IPS-NIHi7 (cell line): ENCODE data around the gene ACTBL2.
"Not testable (repeated sequence)": the region's sequence is repeated elsewhere in the genome, so short reads cannot be mapped to it uniquely, and the experiment has no call there.

Experiments
- DNase-seq: peaks from one replicate; pipeline ENCODE4 v3.0.0; 2012; ENCODE audit warnings: mixed read lengths; ENCODE audit errors: extremely low spot score

Gene ACTBL2

DNA sequence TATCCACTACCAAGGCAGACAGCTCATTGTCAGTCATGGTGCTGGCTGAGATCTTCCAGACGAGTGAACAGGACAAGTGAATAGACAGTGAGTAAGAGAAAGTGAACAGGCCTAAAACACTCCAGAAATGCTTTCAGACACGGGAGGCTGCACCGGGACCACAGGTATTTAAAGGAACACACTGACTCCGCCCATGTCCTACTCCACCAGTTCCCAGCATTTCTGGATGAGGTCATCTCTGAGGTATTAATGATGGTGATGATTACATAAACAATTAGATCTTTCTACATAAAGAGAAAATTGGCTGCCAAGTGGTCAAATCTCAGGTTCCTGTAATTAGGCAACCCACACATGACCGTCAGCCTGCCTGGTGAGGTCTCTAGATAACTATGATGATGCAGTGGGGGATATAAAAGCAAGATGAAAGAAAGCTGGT is at the start of gene ACTBL2:
ACTBL2 (minus strand) TSS at position 141 of the 436 bp plus-strand sequence; CDS start at position 37, 104 bp downstream.
- DNase-seq: no peak

DNA sequence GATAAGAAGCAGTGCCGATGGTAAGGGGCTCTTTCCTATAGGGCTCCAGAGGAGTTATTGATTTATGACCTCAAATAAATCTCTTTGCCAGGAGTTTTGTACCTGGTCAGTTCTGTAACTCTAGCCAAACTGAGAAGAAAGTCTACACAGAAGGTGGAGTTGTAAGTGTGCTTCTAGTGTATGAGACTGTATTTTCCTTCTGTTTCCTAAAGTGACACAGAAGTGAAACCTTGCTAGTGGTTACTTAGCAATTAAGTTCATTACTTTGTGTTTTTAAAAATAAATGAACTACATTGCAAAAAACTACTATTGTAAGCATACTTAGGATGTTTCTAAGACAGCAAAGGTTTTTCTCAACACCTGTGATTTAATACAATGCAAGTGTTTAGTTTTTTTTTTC is 48.7 kb upstream of the ACTBL2 start:
- DNase-seq: no peak

DNA sequence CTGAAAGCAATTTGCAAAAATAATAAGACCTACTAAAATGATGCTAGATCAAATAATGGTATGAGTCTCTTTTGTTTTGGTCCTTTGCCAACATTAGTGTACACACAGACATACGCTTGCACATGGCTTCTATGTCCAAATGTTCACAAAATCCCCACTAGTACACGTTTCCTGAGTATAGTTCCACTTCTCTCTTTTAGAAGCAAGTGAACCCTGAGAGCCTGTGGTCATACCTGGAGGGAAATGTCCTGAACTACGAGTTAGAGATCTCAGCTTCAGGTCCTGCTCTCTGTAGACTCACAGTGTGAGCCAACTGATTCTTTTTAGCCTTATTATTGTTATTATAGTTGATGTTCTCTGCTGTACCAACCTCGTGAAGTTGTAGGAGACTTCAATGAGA is 47.3 kb upstream of the ACTBL2 start:
- DNase-seq: no peak

DNA sequence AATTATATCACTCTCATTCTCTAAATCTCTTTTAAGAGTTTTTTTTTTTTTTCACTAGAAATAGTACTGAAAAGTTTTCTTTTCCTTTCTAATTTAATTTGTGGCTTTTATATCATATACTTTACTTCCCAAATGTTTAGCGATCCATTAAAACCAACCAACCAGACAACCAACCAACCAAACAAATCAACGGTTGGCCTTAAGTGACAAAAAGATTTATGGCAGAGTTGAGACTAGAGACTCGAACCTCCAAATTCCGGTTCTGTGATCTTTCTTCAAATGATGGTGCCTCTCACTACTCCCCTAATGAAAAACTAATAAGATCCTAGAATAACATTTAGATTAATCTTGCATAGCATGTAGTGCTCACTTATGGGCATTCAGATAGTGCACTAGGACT is 45.3 kb upstream of the ACTBL2 start:
- no peak for DNase-seq

DNA sequence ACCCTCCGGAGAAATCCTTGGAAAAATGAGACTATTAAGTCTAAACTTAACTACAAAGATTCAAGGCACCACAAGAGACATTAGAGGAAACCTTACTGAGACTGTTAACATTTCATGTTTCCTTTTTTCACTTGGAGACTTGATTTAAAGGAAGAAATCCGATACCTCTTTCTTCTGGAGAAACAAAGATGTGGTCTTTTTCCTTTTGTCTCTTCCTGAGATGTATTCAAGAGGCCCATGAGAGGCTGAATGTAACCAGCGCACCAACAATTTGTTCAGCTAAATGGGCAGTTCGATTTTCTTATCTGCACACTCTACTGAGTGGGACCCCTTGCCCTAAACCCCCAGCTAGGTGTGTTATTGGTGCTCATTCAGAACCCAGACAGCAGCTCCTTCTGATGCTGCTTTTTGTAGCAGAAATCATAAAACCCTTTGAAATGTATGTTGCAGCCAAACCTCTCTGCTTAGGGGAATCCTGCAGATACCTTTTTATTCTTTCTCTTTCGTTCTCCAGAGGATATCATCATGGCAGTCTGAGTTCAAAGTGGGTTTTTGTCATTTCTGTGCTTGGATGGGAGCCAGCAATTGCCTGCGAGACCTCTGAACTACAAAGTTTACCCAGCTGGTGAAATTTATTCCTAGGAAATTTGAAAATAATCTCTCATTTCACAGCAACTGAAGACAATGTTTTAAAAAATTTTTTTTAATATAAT is 41.9 kb upstream of the ACTBL2 start:
- no peak for DNase-seq

DNA sequence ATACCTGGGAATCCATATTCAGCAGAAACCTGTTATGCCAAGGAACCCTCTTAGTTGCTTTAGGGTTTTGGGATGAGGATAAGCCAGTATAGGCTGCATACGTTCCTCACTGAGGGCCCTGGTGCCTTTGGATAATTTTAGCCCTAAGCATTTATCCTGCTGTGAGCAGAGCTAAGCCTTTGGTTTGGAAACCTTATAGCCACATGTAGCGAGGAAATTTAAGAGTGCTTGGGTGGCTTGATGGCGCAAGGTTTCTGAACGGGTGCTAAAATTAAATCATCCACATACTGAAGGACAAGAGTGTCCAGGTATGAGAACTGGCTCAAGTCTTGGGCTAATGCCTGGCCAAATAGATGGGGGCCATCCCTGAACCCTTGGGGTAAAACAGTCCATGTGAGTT is 39.9 kb upstream of the ACTBL2 start:
- DNase-seq: not testable (repeated sequence)

DNA sequence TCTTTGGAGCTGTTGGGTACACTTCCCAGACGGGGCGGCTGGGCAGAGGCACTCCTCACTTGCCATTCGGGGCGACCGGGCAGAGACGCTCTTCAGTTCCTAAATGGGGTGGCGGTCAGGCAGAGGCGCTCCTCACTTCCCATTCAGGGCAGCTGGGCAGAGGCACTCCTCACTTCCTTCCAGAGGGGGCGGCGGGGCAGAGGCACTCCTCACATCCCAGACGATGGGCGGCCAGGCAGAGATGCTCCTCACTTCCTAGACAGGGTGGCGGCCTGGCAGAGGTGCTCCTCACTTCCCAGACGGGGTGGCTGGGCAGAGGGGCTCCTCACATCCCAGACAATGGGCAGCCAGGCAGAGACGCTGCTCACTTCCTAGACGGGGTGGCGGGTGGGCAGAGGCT is 35.8 kb upstream of the ACTBL2 start:
- not testable (repeated sequence) for DNase-seq

DNA sequence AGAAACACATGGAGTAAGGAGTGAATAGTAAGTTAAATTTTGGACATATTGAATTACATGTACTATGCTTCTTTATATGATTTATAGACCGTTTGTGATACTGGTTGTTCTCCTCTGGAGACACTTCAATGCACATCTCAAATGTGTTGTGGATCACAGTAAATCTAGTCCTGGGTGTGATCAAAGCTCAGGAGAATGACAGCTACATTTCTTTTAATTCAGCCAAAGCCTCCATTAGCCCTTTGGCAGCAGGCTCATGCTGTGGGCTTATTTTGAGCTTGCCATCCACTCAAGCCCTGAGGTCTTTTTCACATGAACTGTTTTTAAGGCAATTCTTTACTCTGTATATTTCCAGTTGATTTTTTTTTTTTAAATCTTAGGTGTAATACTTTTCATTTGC is 34.6 kb upstream of the ACTBL2 start:
- no peak for DNase-seq

DNA sequence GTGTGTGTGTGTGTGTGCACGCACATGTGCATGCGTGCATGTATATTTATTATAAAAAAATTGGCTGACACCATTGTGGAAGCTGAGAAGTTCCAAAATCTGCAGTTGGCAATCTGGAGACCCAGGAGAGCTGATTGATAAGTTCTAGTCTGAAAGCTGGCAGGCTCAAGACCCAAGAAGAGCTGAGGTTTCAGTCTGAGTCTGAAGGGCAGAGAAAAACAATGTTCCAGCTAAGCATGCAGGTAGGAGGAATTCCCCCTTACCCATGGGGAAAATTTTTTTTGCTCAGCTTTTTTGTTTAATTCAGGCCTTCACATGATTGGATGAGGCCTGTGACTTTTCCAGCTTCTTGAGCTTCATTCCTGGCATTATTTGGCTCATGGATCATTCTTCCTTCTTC is 31.2 kb upstream of the ACTBL2 start:
- DNase-seq: no peak

DNA sequence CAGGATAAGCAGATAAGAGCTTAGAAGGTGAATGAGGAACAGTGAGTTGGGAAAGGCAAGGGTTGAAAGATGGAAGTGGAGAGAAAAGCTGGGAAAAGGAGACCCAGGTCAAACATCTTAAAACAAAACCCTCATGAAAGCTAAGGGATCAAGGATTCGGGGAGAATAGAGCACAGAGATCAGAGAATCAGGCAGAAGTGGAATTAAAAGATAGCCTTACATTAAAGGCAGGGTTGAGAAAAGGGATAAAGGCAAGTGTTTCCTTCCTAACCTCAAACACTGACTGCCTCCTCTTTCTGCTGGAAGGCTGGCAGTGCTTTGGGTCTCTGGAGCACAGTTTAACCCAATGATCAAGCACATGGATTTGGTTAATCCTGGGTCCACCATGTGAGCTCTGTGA is 28.7 kb upstream of the ACTBL2 start:
- no peak for DNase-seq

DNA sequence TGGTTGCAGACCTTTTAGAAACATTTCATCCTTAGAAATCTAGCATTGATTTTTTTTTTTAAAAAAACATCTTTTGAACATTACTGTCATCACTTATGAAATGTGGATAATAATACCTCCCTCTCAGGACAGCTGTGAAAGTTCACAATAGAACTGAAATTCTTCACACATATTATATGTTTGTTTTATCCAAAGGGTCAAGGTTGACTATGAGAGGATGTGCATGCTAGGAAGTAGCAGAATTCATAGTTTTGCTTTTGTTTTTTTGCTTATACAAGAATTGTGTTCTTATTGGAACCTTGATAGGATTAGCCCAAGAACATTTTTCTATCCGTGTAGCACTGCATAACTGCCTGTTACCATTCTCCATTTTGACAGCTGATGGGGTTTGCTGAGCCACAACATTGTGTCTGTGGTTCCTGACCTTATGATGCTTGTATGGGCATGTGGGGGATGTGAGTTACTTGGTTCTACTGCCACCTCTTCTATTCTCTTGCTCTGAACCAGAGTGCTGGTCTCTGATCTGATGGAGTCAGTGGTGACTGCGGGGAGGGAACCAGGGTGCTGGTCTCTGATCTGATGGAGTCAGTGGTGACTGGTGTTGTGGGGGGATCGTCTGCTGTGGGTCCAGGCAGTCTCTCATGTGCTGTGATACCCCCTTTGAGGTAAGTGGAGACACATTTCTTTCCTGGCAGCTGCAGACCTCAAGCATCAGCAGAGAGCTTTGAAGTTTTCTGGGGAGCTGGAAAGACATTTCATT is 27.1 kb upstream of the ACTBL2 start:
- no peak for DNase-seq

DNA sequence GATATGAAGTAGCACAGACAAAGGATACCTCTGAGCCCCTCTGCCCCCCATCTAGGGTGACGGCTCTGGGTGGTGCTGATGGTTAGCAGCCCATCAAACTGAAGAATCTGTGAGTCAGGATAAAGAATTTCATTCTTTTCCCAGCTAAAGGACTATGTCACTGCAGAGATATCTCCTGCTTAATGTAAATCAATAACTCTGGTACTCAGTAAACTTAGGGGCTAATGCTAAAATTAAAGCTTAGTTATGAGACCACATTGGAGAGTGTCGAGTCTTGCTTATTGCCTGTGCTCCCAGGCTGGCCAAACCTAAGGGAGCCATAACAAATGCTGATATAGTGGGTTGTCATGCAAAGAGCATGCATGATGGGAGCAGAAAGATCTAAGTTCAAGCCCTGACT is 25.6 kb upstream of the ACTBL2 start:
- no peak for DNase-seq

DNA sequence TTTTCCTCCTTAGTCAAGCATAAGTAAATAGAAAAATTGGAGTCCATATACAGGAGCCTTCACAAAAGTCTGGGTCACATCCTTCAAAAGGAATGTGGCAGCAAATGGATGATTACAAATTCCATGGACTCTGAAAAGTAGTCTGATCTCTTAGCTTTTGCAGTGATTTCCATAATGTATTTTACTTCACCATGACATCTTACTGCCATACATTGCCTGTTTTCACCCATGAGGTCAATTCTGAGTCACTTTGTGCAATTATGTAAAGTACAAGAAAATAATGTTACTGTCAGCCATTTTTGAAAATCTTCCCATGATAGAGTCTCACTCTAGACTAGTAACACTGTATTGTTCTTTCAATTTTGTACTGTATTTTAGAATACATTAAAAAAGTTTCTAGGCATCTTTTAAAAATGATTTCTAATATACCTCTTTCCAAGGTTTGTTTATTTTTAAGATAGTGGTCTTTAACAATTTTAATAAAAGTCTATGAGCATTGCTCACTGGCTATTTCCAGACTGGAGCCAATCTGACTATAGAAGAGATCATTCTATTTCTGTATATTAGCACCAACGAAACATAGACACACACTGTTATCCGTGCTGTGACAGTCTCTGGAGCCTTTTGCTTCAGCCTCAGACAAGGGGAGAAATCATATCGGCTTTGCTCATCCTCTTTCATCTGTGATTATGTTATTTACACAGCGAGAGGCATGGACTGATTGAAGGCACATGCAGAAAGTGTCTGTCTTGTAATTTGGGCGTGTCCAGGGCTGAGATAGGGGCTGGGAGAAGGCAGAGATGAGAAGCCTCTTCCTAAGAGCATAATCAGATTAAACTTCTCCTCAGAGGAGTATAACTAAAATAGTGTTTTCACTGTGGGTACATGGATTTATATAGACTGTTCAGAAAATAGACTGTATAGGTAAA is 22.9 kb upstream of the ACTBL2 start:
- no peak for DNase-seq

DNA sequence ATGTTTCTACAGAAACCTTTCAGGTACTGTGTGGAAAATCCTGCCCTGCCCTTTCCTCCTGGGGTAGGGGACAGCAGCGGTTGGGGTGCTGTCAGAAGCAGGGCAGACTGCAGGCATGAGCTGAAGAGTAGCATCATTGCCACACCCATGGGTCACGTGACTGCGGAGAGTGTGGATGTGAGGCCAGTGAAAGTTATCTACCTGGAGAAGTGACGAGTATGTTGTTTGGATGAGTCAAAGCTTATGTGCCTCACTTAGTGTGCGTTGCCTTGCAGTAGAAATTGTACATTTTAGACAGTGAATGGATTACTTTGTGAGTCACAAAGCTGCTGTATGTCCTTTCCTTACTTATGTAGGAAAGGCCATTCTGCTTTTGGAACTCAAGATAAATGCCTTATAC is 21.7 kb upstream of the ACTBL2 start:
- DNase-seq: no peak

DNA sequence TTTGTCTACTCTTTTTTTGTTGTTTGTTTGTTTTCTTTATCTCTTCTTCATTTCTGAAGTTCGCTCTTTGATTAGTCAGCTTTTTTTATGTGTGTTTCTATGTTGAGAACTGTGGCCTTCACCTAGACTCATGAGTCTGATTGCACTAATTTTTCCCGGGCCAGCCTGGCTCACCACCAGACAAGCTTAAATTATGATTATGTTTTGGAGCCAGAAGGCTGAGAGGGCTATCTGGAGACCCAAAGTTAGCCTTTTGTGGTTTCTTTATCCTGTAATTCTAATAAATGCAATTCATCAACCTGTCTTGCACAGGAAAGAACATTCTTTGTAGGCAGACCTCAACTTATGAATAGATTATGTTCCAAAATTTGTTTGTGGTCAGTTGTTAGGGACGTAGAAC is 20.8 kb upstream of the ACTBL2 start:
- DNase-seq: no peak

DNA sequence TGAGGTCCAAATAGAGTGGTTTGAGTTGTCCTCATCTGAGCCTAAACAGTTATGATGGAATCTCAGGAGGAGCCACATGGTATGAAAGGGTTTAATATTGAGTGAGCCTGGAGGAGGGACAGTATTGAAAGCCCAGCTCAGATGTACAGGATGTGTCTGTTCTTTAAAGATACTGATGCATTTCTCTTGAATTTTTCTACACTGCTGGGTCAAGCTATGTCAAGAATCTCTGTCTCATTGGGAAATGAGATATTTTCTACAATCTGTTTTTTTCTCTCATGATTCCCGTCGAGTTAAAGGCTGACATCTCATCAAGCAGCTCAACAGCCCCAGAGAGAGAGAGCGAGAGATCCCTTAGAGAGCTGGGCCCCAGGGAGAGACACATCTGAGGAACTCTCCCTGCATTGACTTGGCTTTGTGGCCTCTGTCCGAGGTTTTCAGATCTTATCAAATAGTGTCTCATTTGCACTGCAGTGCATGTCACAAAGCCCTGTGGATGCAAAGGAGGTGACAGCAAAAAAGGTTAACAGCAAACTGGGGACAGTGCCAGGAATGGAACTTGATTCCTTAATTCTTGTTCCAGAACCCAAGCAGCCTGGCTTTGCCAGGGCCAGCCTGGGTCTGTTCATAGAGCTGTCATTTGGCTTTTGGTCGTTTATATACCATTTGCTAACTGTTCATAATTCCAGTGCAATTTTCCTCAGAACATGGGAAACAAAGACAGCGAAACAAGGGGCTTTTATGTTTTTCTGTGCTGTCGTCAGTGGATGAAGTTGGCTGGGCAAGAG is 19.0 kb upstream of the ACTBL2 start:
- no peak for DNase-seq

DNA sequence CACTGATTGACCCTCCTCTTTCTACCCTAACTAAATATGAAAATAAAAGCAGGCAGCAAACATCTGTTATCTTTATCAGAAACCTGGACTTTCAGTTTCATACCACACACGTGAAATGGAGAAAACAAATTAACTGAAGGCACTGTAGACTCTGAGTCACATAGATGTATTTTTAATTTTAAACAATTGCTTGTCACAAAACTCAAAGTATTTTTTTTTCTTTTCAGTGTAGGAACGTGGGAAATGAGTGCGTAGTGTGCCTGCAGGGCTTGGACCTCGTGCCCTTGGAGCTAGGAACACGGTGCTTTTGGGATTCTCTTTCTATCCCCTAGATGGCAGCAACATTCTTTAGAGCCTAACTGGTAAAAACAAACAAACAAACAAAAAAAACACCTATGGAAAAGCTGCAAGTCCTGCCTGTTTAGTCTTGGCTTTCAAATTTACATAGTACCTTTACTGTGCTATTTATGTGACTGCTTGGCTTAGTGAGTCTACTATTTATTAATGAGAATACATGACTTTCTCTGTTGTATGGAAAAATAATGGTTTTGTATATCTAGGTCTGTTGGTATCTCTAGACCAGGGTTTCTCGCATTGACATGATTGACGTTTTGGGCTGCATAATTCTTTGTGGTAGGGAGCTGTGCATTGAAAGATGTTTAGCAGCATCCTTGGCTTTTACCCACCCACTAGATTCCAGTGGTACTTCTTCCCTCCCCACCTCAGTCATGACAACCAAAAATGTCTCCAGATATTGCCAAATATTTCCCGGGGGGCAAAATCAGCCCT is 16.8 kb upstream of the ACTBL2 start:
- DNase-seq: peak; percentile 70

DNA sequence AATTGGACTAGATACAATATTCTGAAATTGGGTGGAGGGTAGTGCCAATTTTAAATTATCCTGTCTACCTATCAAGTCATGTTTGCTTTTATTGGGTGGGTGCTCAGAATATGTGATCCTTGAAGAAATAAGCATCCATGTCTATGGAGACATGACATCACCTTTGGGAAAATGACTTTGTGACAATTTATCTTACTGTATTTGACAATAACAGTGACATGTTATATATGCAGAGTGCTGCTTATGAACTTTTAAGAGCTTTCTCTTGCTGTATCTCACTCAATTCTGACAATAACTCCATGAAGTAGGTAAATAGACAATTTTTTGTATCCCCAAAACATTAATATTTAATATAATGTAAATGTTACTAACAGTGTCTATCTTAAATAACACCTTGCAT is 15.1 kb upstream of the ACTBL2 start:
- DNase-seq: no peak

DNA sequence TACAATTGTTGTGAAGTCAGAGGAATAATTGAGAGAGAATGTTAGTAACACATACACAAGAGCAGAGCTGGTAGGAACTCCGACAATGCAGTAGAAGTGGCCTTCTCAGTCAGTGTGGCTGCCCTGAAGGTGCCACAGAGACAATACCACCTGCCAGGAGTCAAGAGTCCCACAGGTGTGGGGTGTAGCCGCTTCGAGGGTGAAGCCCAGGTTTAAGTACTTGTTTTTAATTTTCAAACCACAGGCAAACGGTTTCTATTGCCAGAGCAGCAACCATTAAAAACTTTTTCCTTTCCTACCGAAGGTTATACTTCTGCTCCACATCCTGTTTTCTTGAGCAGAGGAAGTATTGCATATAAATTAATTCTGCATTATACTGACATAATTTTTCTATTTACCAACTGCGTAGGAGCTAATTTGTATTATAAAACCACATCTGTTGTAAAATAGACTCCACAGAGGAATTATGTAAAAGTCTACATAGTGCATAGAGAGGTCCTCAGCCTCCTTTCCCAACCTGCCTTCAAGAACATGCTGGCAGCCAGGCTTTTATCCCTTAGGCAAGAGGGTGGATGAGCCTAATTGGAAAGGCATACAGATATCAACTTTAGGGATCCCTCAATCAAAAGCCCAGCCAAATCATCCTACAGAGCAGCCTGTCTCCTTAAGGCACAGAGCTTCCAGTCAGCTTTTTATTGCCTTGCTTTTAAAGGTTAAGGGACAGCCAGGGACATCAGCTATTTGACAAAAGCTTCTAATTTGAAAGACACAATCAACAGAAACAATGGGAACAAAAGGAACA is 12.9 kb upstream of the ACTBL2 start:
- no peak for DNase-seq
